Left cardiac atrium (tissue), 4 donors: ENCODE results near the gene TDRD10. TPM values are rescaled to one million over a fixed set of nuclear protein-coding genes. Genes with fewer than 3 reads are reported as not detected.

Experiments
- ATAC-seq, 2 donors: fragments of 200-7000 bp; cut with Tn5 transposase; one replicate each; pipeline ENCODE4 v1.9.1; 2020; ENCODE audit warnings: mild to moderate bottlenecking in 2 of 2, moderate library complexity in 2 of 2
- DNase-seq: peaks from one replicate; pipeline ENCODE4 v3.0.0-alpha.2; 2020
- intact Hi-C, 2 donors: fragments of 100-400 bp; cut with DNase I; formaldehyde crosslinking; loops; one replicate each; pipeline versions ENCODE4 v1.14.1 to v1.15.1; 2022 to 2023
- total RNA-seq, 2 donors: library from RNA; stranded (reverse); fragmentation: NEBNext Ultra II Directional; extraction: Animal tissue kit (Norgen Biotek cat#: 25700); gene quantifications; one replicate each; pipeline ENCODE4 v1.2.1, GENCODE V29; 2021
- donor health status: DM: no; HTN: yes; CAD: no.
- donor health status: DM: no; HTN: yes; CAD: no; lungs with severe emphysema.
- donor health status: DM: yes; HTN: yes; CAD: no.
- donor health status: Dilated cardiomyopathy.

TDRD10 gene
- total RNA-seq, 2 donors from 2014 or later, result 3.4 to 3.6 TPM

DNA sequence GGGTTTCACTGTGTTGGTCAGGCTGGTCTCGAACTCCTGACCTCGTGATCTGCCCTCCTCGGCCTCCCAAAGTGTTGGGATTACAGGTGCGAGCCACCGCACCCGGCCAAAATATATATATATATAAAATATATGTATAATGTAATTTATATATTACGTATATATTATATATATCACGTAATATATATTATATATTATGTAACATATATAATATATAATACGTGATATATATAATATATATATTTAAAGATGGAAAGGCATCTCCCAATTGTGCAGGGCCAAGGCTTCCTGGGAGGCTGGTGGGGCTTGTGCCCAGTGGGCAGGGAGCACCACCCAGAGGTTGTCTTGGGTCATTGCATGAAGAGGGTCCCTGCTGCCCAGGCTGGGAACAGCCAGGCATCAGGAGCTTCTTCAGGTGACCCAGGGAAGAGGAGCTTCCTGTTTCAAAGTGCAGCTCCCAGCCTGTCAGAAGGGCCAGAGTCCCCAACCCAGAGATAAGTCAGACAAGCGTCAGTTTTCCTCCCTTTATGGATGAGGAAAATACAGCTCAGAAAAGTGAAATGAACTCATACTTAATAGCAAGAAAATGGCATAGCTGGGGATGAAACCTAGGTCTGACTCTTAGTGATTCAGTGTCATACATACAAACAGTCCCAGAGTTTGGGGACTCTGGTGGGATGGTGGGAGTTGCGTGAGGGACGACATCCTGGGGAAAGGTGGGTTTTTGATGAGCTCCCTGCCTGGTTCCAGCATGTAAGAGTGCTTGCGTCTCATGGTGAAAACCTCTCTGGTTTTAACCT lies 44.4 kb downstream of the TDRD10 start:
- ATAC-seq (peak; percentile 58 to 79), DNase-seq (peak; percentile 65)
- intact Hi-C loops, result no loop called here

DNA sequence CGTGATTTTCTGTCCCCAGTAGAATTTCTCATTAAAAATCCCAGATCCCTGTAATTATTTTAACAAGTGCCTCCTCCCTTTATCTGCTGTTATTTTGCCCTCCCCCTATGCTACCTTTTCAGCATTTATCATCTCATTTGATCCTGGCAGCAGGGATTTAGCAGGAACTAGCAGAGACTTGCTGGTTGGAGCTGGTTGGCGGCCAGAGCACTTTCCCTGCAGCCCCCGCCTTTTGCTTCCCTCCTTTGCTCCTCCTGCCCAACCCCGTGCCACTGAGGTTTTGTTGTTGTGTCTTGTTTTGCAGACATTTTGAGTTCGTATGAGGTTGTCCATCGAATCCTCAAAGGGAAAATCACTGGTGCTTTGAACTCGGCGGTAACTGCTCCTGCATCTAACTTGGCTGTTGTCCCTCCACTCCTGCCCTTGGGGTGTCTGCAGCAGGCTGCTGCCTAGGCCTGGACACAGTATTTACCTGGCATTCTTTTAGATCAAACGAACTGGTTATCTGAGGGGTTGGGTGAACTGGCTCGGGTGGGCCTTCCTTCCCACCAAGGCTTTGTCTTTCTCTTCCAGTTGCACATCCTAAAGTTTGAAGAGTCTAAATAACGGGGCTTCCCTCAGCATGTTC lies 45.2 kb downstream of the TDRD10 start:
- ATAC-seq (no peak), DNase-seq (no peak)
- intact Hi-C loops, result no loop called here

DNA sequence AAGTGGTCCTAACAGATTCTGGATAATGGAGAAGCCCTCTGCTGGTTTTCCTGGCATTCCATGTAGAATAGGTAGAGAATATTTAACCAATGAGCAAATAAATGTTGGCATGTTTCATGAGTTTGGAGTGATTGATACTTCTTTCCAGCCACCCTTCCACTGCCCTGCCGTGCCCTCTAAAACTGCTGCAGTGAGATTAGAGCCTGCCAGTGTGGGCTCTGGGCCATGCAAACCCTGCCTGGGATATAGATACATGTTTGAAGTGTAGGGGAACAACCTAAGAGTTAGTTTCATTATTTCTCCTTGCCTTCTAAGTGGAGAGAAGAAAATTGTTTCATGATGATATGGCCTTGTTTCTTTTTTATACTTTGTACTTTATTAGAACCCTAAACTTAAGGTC lies 46.0 kb downstream of the TDRD10 start:
- intact Hi-C loops, result loop anchor here in 1 of 2 donors (2.0 kb wide), 1 partner anchor 67 kb away; no protein-coding TSS in a partner anchor
- DNase-seq (no peak), ATAC-seq (peak; percentile 60 to 62)

DNA sequence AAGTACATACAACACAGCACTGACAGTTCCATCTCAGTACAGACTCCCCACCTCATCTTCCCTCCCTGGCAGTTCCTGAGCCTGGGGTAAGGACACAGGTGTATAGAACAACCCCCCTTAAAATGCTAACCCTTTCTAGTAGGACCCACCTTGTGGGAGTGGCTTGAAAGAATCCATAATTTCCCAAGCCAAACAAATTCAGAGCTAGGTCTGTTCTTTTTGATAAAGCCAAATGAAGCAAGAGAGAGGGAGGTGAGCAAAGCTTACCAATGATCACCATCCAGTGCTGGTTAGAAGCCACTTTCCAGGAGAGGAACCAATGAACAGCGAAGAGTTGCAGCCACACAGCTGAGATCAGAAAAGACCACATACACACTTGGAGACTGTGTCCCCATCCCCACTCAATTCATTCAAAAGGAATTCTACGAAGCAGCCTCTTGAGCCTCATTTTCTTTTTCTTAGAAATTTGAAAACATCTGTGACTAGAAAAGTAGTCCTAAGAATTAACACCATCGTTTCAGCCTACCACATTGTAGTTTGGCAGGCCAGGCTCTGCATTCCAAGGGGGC lies 47.3 kb downstream of the TDRD10 start:
- intact Hi-C loops, result loop anchor here in 1 of 2 donors (2.0 kb wide), 1 partner anchor 68 kb away; no protein-coding TSS in a partner anchor
- DNase-seq (no peak), ATAC-seq (no peak)

- intact Hi-C loops, result loop anchor here in 1 of 2 donors (5.0 kb wide), 1 partner anchor 73 kb away; no protein-coding TSS in a partner anchor
- DNase-seq (no peak), ATAC-seq (no peak)
Observed at GRCh38 chr1:154550070-154550469, 48.1 kb downstream of the TDRD10 start.

GRCh38 chr1:154550657-154551056 lies 48.6 kb downstream of the TDRD10 start:
- ATAC-seq, result no peak
- no peak for DNase-seq
- intact Hi-C loops, result loop anchor here in 1 of 2 donors (5.0 kb wide), 1 partner anchor 73 kb away; no protein-coding TSS in a partner anchor

DNA sequence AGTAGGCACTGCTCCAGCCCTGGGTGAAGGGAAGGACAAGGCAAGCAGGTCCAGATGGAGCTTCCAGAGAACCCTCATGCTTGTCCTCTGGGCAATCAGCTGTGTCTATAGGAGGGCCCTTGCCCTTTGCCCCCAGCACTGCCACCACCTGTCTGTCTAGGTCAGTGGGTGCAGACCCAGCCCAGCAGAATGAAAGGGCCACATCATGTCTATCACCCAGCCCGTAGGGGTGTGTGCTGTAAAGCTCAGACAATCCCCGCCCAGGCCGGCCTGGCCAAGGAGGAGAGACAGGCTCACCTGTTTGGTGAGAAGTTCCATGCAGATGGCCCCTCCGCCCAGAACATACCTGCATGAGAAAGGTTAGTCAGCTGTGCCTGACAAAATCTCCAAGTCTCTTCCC lies 49.5 kb downstream of the TDRD10 start:
- no peak for DNase-seq
- intact Hi-C loops, result loop anchor here in 1 of 2 donors (5.0 kb wide), 1 partner anchor 74 kb away; no protein-coding TSS in a partner anchor
- ATAC-seq, result no peak

DNA sequence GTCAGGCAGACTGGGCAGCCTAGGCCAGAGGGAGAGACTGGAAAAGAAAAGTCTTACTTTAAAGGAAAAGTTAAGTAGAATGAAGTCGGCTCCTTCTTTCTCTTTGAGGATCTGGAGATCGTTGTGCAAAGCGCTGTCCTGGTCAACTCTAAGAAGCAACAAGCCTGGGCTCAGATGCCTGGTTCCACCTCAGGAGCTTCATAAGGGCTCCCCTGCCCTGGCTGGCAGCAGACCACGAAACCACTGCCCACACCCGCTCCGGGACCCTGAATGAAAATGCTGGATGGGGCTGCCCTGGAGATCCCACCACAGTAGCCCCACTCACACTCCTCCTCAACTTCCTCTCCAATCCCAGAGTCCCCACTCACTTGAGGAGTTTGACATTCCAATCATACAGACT lies 50.0 kb downstream of the TDRD10 start:
- DNase-seq (no peak), ATAC-seq (no peak)
- intact Hi-C loops, result loop anchor here in 1 of 2 donors (5.0 kb wide), 1 partner anchor 75 kb away; no protein-coding TSS in a partner anchor

DNA sequence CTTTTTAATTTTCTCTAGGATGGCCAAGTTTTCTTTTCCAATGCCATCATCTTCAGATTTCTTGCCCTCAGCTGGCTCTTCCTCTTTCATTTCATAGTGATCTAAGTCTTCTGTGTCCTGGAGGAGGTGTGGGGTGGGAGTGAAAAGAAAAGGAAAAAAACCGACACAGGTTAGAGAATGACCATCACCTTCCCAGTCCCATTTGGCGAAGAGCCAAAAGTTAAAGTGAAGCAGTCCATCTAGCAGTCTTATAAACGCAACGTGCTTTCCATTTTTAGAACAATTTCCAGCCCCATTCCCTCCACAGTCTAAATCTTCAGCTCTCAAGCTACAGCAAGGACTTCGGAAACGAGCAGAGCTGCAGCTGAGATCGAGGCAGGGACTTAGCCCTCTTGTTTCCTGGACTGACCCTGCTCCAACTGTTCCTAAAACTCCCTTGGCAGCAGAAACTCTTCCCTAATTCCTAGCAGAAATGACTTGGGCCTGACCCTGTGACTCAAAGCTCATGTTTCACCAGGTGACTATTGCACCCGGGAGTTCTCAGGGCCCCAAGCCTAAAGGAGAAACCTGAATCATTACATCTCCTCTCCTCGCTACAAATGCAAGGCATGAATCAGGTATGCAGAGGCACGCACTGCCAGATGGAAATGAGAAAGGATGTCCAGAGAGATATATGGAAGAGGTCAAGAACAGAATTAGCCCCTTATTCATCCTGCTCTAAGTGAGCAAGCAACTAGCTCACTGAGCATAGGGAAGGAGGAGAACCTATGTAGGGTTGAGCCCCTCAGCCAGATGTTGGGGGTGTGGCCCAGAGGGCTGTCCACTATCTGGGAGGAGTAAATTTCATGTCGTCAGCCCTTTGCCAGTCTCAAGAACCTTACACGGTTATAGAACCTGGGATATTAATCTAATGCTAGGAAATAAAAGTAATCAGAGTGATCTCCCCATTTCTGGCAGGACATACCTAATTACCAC lies 51.3 kb downstream of the TDRD10 start:
- intact Hi-C loops, result loop anchor here in 1 of 2 donors (5.0 kb wide), 1 partner anchor 76 kb away; no protein-coding TSS in a partner anchor
- DNase-seq (no peak), ATAC-seq (no peak)

GRCh38 chr1:154556422-154556821 lies 54.4 kb downstream of the TDRD10 start:
- DNase-seq (no peak), ATAC-seq (no peak)
- intact Hi-C loops, result no loop called here

GRCh38 chr1:154557248-154557938 lies 55.4 kb downstream of the TDRD10 start:
- DNase-seq (no peak), ATAC-seq (no peak)
- intact Hi-C loops, result no loop called here

- DNase-seq, result peak; percentile 70
- peak in 1 of 2 donors; percentile 0 for ATAC-seq
- intact Hi-C loops, result no loop called here
Observed at GRCh38 chr1:154557939-154558719, 56.1 kb downstream of the TDRD10 start, which contains the start of gene UBE2Q1. Gene UBE2Q1, minus strand, starts transcription at chr1:154558662. Its CDS starts 109 bp downstream, at chr1:154558553.

DNA sequence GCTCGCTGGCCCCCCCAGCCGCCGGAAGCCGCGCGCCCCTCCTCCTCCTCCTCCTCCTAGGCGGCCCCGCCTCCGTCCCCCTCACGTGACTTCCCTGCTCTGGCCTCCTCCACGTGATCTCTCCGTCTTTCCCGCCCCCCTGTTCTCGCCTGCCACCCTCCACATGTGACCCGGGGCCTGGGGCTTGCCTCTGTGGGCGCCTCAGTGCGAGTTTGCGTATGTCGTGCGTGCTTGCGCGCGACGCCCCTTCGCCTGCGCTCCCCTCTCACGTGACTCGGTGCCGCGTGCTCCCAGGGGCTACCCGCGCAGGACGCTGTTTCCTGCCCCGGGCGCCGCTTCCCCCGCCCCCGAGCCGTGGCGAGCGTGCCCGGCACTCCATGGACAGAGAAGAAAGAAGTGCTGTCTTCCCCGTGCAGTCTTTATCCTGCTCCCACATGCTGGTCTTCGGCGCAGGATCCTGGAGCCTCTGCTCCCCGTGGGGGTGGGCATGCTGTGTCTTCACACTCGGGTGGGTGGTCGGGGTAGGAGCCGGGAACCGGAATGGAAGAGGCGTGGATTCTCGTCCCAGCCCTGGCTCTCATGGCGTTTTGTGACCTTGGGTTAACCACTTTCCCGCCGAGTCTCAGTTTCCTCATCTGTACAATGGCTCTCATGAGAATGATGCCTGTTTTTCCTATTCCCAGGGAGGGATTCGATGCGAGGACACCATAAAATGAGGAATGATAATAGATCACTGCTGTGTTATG lies 56.9 kb downstream of the TDRD10 start:
- ATAC-seq, result peak; percentile 97 to 98
- intact Hi-C loops, result no loop called here

DNA sequence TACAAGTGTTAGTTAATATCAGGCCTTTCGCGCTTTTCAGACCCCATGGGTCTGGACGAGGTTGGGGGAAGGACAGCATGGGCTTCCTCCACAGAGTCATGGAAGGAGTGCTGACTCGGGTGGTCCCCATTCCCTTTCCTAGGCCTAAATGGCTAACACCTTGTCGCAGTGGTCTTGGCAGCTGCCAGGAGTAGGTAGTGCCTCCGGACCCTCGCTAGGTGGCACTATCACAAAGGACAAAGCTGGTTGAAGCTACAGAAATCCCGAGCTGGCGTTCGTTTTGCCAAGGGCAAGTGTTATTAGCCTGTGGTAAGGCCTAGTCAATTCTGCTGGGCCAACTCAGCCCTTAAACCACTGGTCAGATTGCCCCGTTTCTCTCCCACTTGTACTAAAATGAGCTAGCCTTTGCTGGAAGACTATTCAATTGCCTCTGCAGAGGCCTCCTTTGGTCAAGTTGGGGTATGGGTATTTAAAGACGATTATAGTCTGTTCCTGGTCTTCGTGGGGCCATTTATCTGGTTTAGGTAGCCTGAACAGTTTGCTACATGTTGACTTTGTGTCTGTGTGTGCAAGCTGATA lies 57.5 kb downstream of the TDRD10 start:
- peak; percentile 67 to 78 for ATAC-seq
- intact Hi-C loops, result loop anchor here (5.0 to 10.0 kb wide), 3 partner anchors 195 to 318 kb away; no protein-coding TSS in a partner anchor

More for the DNA sequence above, 56.9 kb downstream of the TDRD10 start:
- DNase-seq, result peak; percentile 99

GRCh38 chr1:154565876-154566275 lies 63.9 kb downstream of the TDRD10 start:
- intact Hi-C loops, result loop anchor here (10.0 kb wide), 2 partner anchors 189 to 199 kb away; no protein-coding TSS in a partner anchor
- ATAC-seq, result no peak
- DNase-seq, result no peak

More for the DNA sequence above, 57.5 kb downstream of the TDRD10 start:
- DNase-seq, result peak; percentile 89
